Measurements from ENCODE around the gene CNTNAP2.

The CNTNAP2 gene

DNA sequence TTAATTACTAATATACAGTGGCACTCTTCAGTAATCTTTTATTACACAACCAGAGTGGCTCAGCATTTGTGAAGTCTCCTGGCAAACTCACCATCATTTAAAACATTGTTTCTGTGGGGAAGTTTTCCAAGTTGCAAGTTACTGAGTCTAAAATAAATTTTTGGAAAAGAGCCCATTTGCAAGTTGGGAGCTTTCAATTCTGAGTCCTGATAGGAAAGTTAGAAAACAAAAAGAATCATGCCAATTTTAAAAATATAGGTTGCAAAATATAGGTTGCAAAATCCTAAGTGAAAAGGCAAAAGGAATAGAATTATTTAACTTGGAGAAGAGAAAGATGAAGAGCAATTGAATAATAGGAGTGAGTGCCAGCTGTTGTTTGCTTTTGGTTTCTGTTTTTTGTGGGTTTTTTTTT, 2095.1 kb downstream of the CNTNAP2 start:
- no peak for DNase-seq (ENCODE audit: low read depth)

DNA sequence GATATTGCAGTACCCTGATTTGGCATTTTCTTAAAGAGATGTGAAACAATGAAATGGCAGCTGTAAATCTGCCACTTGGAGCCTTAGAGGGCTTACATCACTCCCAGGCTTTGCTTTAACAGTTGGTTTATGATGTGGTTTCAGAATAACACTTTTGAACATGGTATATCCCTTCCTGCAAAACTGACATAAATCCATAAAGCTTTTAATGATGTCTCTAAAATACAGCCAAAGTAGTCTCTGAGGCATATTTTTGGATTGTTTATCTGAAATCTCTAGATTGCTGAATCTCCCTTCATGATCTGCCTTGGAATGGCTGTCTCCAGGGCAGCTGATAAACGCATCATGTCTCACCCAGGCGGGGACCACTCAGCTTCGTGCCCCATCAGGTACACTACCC, 2096.1 kb downstream of the CNTNAP2 start:
- no peak for DNase-seq (ENCODE audit: low read depth)

DNA sequence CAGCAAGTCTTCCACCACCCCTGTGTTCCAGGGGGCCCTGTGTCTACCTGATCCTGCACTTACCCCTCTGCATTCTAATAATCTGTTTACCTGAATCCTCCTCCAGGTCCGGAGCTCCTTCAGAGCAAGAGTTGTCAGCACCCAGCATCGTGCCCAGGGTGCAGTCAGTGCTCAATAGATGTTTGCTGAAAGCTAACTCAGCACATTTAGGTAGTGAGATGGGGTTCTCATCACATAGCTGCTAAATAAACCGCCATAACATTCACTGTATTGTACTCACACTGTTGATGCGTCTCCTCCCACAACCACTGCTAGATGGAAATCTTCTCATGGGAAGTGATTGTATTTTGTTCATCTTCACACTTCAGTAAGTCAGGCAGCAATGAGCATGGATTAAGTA, 2097.5 kb downstream of the CNTNAP2 start:
- DNase-seq (ENCODE audit: low read depth), result no peak

DNA sequence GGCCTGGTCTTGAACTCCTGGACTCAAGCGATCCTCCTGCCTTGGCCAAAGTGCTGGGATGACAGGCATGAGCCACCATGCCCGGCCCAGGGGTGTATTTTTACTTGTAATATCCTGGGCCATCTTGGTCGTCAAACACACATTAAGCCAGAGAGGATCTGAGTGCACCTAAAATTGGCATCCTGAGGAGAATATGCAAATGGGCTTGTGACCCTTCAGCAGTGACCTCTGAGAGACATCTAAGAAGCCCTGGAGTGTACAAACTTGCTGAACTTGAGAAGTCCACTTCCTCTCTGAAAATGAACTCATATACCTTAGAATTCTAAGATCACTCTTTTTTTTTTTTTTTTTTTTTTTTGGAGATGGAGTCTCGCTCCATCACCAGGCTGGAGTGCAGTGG, 2102.0 kb downstream of the CNTNAP2 start:
- no peak for DNase-seq (ENCODE audit: low read depth)

DNA sequence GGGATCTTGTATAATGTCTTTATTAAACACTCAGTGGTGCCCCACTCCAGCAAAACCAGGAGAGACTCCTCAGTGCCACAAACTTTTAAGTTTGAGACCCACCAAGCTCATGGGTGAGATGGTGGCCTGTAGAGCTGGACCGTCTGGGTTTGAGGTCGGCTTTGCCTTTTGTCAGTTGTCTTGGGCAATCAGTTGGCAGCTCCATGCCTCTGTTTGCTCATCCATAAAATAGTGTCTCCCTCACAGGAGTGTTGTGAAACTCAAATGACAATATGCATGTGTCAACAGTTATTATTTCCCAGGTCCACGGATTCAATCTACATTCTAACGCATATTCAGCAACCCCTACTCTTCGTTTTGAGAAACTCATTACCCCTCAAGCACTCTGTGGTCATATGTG, 2106.1 kb downstream of the CNTNAP2 start:
- no peak for DNase-seq (ENCODE audit: low read depth)

DNA sequence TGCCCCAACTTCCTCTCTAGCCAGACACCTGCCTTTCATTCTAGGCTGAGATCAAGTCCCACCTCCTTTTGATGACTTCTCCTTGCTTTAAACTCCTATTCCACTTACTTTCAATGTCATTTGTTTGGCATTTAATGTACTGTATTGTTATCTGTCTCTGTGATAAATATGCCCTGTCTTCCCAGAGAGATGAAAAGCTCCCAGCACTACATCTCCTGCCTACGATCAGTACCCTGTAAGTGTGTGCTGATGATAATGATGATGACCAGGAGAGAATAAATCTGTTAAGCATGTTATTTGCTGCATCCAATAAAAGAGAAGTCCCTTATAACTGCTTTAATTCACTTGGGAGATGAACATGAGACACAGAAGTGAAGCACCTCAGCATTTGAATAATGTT, 2106.6 kb downstream of the CNTNAP2 start:
- DNase-seq (ENCODE audit: low read depth), result no peak

DNA sequence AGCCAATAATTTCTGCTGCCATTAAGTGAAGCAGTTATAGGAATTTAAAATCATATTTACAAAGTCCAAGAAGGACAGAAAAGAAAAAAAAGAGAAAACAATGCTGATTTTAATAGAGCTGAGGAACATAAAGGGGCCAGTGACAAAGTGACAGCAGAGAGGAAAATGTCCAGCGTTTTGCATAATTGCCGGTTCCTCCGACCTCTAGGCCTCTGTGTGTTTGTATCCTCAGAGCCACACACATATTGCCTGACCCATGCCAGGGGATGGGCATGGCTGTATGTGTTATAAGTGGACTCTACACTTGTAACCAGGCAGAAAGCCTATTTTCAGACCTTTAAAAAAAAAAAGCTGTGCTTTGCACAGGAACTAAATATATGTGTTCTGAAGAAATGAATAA, 2107.1 kb downstream of the CNTNAP2 start:
- no peak for DNase-seq (ENCODE audit: low read depth)

DNA sequence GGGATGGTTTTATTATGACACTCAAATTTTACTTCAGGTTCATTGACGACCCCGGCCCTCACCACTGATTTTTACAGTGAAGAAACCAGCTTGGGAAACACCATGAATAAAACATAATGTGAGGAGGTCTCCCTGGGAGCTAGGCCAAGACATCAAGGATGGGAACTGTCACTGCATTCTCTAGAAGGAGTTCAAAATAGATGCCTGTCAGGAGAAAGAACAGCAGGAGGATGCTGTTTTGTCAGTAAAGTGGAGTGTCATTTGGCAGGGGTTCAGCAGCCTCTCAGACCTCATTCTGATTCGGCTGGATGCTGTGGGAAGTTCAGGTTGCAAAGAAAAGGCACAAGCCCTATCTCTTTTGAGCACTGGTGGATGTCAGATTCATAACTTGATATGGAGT, 2113.7 kb downstream of the CNTNAP2 start:
- DNase-seq (ENCODE audit: low read depth), result no peak

DNA sequence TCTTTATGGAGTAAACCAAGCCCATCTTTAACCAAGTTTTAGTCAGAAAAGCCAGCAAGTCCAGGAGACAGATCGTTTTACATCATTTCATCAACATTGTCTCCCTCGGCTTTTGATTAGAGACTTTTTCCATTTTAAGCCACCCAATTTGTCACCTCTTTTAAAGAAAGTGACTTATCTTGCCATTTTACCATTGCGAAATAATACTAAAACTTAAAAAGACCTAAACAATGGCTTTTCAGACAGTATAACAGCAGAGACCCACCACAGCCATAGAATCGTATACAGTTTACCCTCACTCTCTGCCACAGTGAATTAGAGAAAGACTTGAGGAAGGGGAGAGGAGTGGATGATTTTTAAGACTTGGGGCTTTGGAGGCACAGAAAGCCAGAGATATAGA, 2114.3 kb downstream of the CNTNAP2 start:
- DNase-seq (ENCODE audit: low read depth), result no peak

DNA sequence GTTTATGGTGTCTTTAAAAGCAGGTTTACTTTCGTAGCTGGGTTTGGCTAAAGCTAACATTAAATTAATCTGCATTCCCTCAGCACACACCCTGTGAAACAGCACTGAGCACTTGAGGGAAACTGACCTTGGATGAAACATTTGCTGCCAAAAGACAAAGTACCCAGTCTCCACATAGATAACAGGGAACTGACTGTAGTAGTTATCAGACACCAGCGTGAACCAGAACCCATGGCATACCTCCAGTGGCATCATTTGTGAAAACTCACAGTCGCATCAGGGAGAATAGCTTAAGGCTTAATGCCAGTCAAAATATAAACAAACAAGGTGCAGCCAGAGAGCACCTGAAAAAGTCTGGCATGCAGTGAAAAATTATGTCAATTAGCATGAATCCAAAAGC, 2116.2 kb downstream of the CNTNAP2 start:
- DNase-seq (ENCODE audit: low read depth), result no peak

DNA sequence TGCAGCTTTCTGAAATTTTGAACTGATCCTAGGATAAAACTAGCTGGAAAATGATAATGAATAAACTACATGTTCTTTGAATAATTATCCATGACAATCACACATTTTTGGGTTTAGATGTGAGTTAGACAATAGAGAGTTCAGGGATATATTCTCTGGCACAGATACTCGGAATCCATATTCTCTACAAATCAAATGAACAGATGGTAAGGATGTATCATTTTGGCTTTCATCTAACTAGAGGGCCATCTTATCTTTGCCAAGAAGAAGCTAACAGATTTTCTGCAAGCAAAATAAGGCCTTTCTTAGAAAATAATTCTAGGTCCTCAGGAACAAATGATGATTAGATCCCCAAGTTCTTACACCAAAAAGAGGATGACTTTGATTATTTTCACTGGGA, 2118.1 kb downstream of the CNTNAP2 start:
- no peak for DNase-seq (ENCODE audit: low read depth)

DNA sequence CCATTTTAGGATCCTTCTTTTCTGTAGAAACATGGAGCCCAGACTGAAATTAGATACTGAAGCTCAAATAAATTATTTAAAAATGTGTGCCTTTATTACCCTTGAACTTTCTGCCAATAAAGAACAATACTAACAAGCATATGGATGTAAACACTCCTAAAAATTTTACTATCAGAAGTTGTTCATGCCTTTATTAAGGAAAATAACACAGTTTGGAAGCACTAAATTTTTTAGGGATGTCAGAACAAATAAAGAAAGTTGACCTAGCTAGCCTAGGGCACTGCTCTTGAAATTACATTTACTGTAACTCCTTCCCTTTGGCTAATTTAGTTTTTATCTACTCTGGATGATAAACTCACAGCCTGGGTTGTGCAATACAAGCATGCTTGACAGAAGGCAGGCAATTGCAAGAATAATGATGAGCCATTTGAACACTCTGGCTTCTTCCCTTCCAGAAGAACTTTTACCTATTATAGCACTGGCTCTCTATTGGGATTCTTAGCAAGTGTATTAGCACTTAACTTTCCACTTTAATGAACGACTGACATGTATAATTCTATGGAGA, 2122.2 kb downstream of the CNTNAP2 start:
- no peak for DNase-seq (ENCODE audit: low read depth)

DNA sequence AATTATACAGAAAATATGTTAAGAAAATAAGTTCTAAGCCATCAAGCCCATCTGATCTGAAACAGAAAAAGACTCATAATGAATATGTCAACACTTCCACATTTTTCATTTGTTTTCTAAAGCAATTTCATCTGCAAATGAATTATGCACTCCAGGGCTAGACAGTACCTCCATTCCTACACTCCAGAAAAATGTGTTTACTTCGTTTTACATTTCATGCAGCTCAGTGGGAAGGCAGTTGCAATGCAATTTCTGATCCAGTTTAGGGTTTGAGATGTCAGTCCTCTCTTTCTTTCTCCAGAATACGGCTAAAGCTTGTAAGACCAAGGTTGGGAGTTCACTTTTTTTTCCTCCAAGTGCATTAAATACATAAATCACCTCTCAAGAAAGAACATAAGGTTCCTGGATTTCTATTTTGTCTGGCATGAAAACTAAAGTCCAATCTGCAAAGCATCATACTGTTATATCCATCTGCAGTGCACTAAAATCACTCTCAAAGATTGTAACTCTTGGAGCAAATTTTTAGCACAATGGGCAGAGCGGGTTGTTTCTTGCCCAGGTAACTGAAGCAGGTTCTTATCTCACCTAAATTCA, 2125.2 kb downstream of the CNTNAP2 start:
- no peak for DNase-seq (ENCODE audit: low read depth)

DNA sequence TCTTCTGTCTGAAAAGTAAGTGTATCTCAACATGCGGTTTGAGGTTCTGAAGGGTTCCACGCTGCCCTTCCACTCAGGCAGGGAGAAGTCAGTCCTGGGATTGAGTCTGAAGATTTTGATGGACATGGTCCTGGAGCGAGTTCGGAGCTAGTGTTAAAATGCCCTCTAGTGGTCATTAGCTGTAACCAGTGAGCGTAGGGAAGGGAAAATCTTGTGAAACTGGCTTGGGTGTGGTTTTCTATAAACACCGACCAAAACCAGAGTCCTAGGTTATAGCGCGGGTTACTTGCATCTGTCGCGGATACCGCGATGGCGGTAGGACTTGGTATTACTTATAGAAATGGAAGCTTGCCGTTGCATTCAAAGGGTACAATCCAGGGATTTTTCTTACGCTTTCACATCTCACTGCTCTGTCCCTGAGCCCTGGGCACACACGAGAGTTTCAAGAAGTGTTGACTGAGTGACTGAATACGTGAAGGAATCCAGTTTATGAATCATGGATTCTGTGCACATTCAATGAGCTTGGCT, 2125.8 kb downstream of the CNTNAP2 start:
- DNase-seq (ENCODE audit: low read depth), result no peak

DNA sequence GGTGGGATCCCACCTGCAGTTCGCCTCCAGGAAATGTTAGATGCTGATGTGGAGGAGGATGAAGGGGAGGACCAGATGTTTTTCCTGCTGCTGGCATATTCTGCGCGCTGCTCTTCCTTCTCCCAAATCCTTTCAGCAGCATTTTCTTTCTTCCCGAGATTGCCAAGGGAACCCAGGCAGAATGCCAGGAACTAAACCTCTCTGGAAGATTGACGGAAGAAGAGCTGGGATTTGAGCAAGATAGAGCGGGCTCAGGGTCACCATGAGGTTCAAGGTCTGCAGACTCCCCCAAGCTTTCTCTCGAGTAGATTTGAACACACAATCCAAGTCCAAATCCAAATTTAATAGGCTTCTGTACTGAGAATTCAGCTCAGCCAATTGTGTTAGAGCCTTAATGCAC, 2128.8 kb downstream of the CNTNAP2 start:
- no peak for DNase-seq (ENCODE audit: low read depth)

DNA sequence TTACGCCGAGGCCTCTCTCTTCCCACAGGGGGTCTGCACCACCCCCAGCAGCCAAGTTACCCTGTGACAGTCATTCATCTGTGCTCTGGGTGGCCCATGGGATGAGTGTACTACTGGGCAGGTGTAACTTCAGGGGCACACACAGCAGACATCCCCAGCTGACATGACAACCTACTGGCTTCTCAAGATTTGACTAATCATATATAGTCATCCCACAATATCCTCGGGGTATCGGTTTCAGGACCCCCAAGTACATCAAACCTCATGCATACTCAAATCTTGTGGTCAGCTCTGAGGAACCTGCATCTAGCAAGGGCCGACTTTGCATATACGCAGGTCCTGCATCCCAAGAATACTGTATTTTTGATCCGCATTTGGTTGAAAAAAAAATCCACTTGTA, 2137.0 kb downstream of the CNTNAP2 start:
- DNase-seq (ENCODE audit: low read depth), result no peak

DNA sequence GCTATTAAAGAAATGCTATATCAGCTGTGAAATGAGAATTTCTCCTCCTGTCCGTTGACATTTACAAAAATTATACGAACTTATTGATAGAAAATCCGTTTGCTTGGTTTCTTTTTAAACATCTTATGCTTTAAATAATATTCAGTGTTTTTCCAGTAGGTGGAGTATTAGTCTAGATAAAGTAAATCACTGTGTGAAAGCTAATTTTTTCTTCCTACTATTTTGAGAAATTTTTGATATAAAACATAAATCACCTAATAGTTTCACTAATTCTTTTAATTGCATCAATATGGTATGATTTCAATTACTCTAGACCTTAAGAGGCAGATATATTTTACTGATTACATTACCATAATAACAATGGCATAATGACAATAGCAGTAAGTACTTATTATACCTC, 2138.7 kb downstream of the CNTNAP2 start:
- no peak for DNase-seq (ENCODE audit: low read depth)

DNA sequence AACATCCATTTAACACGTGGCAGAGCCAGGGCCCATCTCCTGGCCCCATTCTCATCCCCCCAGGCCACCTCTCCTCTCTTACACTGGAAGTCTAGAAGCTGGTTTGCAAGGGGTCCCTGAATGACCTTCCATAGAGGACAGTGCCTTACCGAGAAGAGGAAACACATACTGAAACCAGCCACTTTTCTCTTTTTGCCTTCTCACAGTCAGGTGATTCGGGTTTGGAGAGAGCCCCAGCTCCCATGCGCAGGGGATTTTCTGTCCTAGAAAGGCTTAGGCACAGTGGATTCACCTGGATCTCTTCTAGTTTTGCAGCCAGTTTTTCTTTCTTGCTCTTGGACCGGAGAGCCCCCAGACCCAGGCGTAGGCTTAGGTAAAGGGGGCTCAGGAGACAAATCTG, 2139.8 kb downstream of the CNTNAP2 start:
- DNase-seq (ENCODE audit: low read depth), result no peak

DNA sequence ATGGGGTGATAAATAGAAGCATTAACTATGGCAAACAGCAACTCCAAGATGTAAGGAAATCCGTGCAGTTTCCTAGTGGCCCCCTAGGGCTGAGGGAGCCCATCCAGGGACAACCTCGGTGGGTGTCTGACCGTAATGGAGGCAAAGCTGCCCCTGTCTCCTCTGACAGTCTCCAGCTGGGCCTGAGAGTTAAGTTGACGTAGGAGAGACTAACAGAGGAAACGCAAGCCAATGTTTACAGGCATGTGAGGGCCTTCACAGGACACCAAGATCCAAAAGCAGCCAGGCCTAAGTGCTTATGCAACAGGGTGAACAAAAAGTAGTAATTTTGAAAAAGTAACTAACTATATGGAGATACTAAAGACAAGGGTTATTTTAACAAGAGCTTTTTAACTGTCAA, 2144.0 kb downstream of the CNTNAP2 start:
- no peak for DNase-seq (ENCODE audit: low read depth)

DNA sequence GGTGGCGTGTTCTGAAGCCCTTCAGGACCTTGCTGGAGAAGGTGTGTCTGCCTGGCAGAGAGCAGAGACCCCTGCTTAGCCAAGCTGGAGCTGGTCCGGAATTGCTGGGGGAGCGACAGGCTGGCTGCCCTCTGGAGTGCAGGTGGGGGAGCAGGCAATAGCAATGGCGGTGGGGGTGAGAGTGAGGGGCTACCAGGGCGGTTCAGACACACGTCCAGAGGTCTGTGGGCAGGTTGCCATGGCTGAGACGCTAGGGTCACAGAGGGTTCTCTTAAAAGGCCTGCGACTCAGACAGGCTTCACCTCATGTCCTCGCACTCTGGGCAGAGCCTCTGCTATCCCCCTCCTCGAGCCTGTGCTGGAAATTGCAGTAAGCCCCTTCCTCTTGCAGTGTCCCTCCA, 2144.9 kb downstream of the CNTNAP2 start:
- DNase-seq (ENCODE audit: low read depth), result no peak

DNA sequence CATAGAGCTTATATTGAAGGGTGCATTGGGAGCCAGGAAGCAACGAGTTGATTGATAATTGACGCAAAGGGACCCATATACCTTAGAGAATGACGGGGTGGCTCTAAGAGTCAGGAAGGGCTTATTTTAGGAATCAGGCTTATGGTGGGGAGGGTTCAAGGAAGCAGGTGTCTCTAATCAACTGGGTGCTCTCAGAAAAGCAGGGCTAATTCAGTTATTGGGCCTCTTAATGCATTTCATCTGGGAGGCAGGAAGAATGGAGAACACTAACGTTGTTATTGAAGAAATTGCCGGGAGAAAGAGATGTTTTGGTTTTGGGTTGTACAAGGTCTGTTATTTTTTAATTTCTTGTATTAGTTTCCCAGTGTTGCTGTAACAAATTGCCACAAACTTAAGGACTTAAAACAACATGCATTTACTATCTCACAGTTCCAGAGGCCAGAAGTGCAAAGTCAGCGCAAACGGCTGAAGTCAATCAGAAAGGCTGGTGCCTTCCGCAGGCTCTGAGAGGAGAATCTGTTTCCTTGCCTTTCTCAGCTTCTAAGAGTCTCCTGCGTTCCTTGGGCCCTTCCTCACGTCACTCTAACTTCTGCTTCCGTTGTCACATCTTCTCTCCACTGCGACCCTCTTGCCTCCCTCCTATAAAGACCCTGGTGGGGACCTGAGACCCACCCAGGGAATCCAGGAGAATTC, 2145.5 kb downstream of the CNTNAP2 start:
- DNase-seq (ENCODE audit: low read depth), result no peak

DNA sequence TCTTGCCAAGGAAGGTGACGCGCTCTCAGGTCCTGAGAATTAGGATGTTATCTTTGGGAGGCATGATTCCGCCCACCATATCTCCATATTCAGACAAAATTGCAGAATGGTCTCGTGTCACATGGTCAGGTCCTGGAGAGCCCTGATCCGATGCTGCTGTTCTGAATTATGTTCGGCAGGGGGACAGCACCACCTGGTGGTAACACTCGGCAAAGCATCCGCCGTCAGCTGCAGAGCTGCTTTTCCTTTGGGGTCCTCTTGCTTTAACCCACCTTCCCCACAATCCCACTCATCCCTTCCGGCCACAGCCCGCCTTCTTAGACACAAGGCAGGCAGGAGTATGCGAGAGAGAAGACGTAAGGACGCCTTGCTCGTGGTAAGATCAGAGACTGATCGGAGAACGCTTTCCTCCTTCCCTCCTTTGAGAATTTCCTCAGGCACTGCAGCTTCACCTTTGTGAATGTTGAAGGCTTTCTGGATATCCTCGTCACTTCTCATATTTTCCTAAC, 2146.2 kb downstream of the CNTNAP2 start:
- peak; percentile 48 for DNase-seq (ENCODE audit: low read depth)

DNA sequence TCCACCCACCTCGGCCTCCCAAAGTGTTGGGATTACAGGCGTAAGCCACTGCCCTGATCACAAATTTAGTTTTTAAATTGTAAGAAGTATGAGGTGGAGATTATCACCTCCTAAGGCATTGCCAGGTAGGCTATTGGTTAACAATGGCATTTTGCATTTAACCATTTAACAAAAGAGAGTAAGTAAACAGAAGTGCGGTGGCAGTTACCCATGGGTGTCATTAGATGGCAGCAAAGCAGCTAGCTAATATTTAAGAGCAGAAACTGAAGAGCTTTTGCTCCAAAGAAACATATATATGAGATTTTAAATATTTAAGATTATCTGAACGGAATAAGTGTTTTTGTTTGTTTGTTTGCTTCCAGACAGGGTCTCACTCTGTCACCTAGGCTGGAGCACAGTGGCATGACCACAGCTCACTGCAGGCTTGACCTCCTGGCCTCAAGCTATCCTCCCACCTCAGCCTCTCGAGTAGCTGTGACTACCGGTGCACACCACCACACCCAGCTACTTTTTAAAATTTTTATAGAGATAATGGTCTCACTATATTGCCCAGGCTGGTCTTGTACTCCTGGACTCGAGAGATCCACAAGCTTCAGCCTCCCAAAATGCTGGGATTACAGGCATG, 2148.4 kb downstream of the CNTNAP2 start:
- DNase-seq (ENCODE audit: low read depth), result no peak

Measured in stimulated activated CD8-positive, alpha-beta memory T cell treated with anti-CD3 and anti-CD28 coated beads, Interleukin-12 subunit alpha, Interleukin-12 subunit beta, amount 100 ng/mL, for 1 hour (primary cell).